H1 (cell line): ENCODE results near the gene MSI2. TPM values are rescaled to one million over a fixed set of nuclear protein-coding genes. Genes with fewer than 3 reads are reported as not detected.
A peak's percentile ranks its signal among the peaks of the same experiment; 100 is the strongest.

ENCODE experiments used
- CTCF ChIA-PET: fragments of 300-600 bp; sonication (Branson Sonifier 250); formaldehyde crosslinking; loops from one replicate; lab custom pipeline; 2021; ENCODE audit not compliant: partially characterized antibody; lab: Charles Lee
- POLR2A ChIA-PET: fragments of 300-600 bp; sonication (Branson Sonifier 250); formaldehyde crosslinking; loops from one replicate; lab custom pipeline; 2021; ENCODE audit warnings: inconsistent platforms; ENCODE audit not compliant: partially characterized antibody; lab: Charles Lee
- DNase-seq, 2 experiments: peaks; one replicate each; pipeline versions ENCODE4 v3.0.0 to v3.0.0-alpha.2; 2010 to 2022; ENCODE audit warnings: low spot score in 2 of 2, low read depth in 1 of 2, mixed read lengths in 1 of 2
- FAIRE-seq: peaks from 2 replicates; lab custom pipeline; 2011; peaks lifted over from hg19 to GRCh38; lab: Jason Lieb, UNC
- H2AFZ ChIP-seq: 2 replicates; pipeline ENCODE4 v1.8.1; 2012; ENCODE audit warnings: low read length, inconsistent platforms
- H2AK5ac ChIP-seq: 2 replicates; pipeline ENCODE4 v1.6.1; 2013; ENCODE audit warnings: low read depth, low read length
- H2BK120ac ChIP-seq: replicated peaks from 2 replicates; pipeline ENCODE3; 2013; ENCODE audit warnings: low read depth, low read length, inconsistent platforms
- H2BK12ac ChIP-seq: 2 replicates; pipeline ENCODE4 v1.6.1; 2013; ENCODE audit warnings: low read depth, low read length
- H2BK15ac ChIP-seq: 2 replicates; pipeline ENCODE4 v1.6.1; 2013; ENCODE audit warnings: low read length
- H2BK20ac ChIP-seq: 2 replicates; pipeline ENCODE4 v1.6.1; 2013; ENCODE audit warnings: low read length
- H2BK5ac ChIP-seq: 2 replicates; pipeline ENCODE4 v1.6.1; 2013; ENCODE audit warnings: low read depth, low read length
- H3K14ac ChIP-seq: 2 replicates; pipeline ENCODE4 v1.6.1; 2013; ENCODE audit warnings: inconsistent platforms; ENCODE audit not compliant: insufficient read length
- H3K18ac ChIP-seq: 2 replicates; pipeline ENCODE4 v1.6.1; 2013; ENCODE audit warnings: low read length; ENCODE audit errors: extremely low read depth
- H3K23ac ChIP-seq: 2 replicates; pipeline ENCODE4 v1.6.1; 2013; ENCODE audit warnings: inconsistent platforms; ENCODE audit not compliant: insufficient read length
- H3K23me2 ChIP-seq: 2 replicates; pipeline ENCODE4 v1.6.1; 2013; ENCODE audit warnings: low read depth, low read length
- H3K27ac ChIP-seq: 2 replicates; pipeline ENCODE4 v1.6.1; 2011; ENCODE audit warnings: low read depth, low read length, inconsistent platforms
- H3K27me3 ChIP-seq, 4 experiments: replicated peaks in 1 of 4; 1 replicate in 1 of 4; 2 replicates in 3 of 4; pipeline versions ENCODE4 v1.6.1 to v1.8.1; 2011 to 2013; ENCODE audit warnings: low read length in 3 of 4, mild to moderate bottlenecking in 3 of 4, inconsistent platforms in 2 of 4, mixed read lengths in 2 of 4, moderate library complexity in 1 of 4; ENCODE audit not compliant: control insufficient read depth in 3 of 4, insufficient read depth in 3 of 4; ENCODE audit errors: extremely low read depth in 1 of 4
- H3K36me3 ChIP-seq, 4 experiments: 2 replicates each; pipeline versions ENCODE4 v1.6.1 to v1.8.1; 2011 to 2013; ENCODE audit warnings: mild to moderate bottlenecking in 4 of 4, low read length in 3 of 4, moderate library complexity in 2 of 4, control low read depth in 1 of 4, inconsistent platforms in 1 of 4; ENCODE audit not compliant: insufficient read depth in 4 of 4, control insufficient read depth in 2 of 4
- H3K4ac ChIP-seq: replicated peaks from 2 replicates; pipeline ENCODE3; 2013; ENCODE audit warnings: low read length, low read depth, mixed read lengths, inconsistent platforms; ENCODE audit not compliant: insufficient read length
- H3K4me1 ChIP-seq, 4 experiments: replicated peaks in 1 of 4; 1 replicate in 1 of 4; 2 replicates in 3 of 4; pipeline versions ENCODE4 v1.6.1 to v1.8.1; 2011 to 2013; ENCODE audit warnings: low read length in 3 of 4, inconsistent platforms in 2 of 4, mixed read lengths in 1 of 4; ENCODE audit not compliant: insufficient read depth in 4 of 4, control insufficient read depth in 3 of 4
- H3K4me2 ChIP-seq, 2 experiments: 2 replicates each; pipeline versions ENCODE4 v1.6.1 to v1.8.1; 2011 to 2013; ENCODE audit warnings: low read depth in 2 of 2, low read length in 2 of 2, control low read depth in 1 of 2, inconsistent platforms in 1 of 2, mild to moderate bottlenecking in 1 of 2; ENCODE audit not compliant: insufficient read depth in 1 of 2
- H3K4me3 ChIP-seq, 4 experiments: fragments of 200-600, 300-600 bp in 1 of 4; sonication (generic), shearing (Covaris generic), sonication (Bioruptor Twin) in 1 of 4; 2 replicates each; pipeline versions ENCODE4 v1.5.1 to v1.8.1; 2011 to 2016; ENCODE audit warnings: low read length in 4 of 4, low read depth in 3 of 4, control low read depth in 2 of 4, inconsistent platforms in 2 of 4, mild to moderate bottlenecking in 2 of 4, mixed read lengths in 1 of 4, moderate library complexity in 1 of 4; ENCODE audit not compliant: insufficient read depth in 2 of 4; ENCODE audit errors: extremely low read depth in 1 of 4
- H3K56ac ChIP-seq: replicated peaks from 2 replicates; pipeline ENCODE3; 2013; ENCODE audit warnings: low read depth, mild to moderate bottlenecking, mixed read lengths, low read length, inconsistent platforms; ENCODE audit not compliant: insufficient read length
- H3K79me1 ChIP-seq: 2 replicates; pipeline ENCODE4 v1.6.1; 2013; ENCODE audit warnings: low read depth, low read length, control low read depth
- H3K79me2 ChIP-seq, 2 experiments: 2 replicates each; pipeline versions ENCODE4 v1.6.1 to v1.8.1; 2012 to 2013; ENCODE audit warnings: low read length in 2 of 2, mild to moderate bottlenecking in 2 of 2, inconsistent platforms in 1 of 2; ENCODE audit not compliant: insufficient read depth in 2 of 2, control insufficient read depth in 1 of 2
- H3K9ac ChIP-seq, 4 experiments: replicated peaks in 1 of 4; 1 replicate in 1 of 4; 2 replicates in 3 of 4; pipeline versions ENCODE4 v1.6.1 to v1.8.1; 2011 to 2013; ENCODE audit warnings: low read depth in 3 of 4, low read length in 3 of 4, control low read depth in 2 of 4, mild to moderate bottlenecking in 2 of 4, moderate library complexity in 2 of 4, inconsistent platforms in 1 of 4; ENCODE audit errors: extremely low read depth in 1 of 4
- H3K9me3 ChIP-seq, 2 experiments: 2 replicates each; pipeline versions ENCODE4 v1.6.1 to v1.8.1; 2012 to 2013; ENCODE audit warnings: mild to moderate bottlenecking in 2 of 2, moderate library complexity in 2 of 2, control low read depth in 1 of 2, inconsistent platforms in 1 of 2, low read depth in 1 of 2, low read length in 1 of 2, mixed read lengths in 1 of 2; ENCODE audit not compliant: insufficient read depth in 2 of 2
- H4K20me1 ChIP-seq, 2 experiments: replicated peaks in 1 of 2; 2 replicates each; pipeline versions ENCODE3 to v1.8.1; 2011 to 2013; ENCODE audit warnings: inconsistent platforms in 2 of 2, low read length in 2 of 2, mild to moderate bottlenecking in 1 of 2; ENCODE audit not compliant: insufficient read depth in 2 of 2, control insufficient read depth in 1 of 2
- H4K5ac ChIP-seq: 2 replicates; pipeline ENCODE4 v1.6.1; 2013; ENCODE audit warnings: low read length, low read depth, mixed read lengths, inconsistent platforms; ENCODE audit not compliant: insufficient read length
- H4K8ac ChIP-seq: 2 replicates; pipeline ENCODE4 v1.8.0; 2013; ENCODE audit warnings: mild to moderate bottlenecking, moderate library complexity, low read length, inconsistent platforms; ENCODE audit not compliant: insufficient read depth; ENCODE audit errors: extremely low read depth
- H4K91ac ChIP-seq: replicated peaks from 2 replicates; pipeline ENCODE3; 2013; ENCODE audit warnings: low read length, mixed read lengths, inconsistent platforms; ENCODE audit not compliant: insufficient read length
- CTBP2 ChIP-seq: IDR thresholded peaks from 2 replicates; pipeline ENCODE4 v1.7.0; 2011; ENCODE audit warnings: borderline replicate concordance, mild to moderate bottlenecking, moderate library complexity, mixed read lengths, low read length; ENCODE audit not compliant: insufficient read depth, insufficient read length
- EP300 ChIP-seq, 2 experiments: IDR thresholded peaks; 1 replicate in 1 of 2; 2 replicates in 1 of 2; pipeline ENCODE4 v1.6.1; 2011 to 2012; ENCODE audit warnings: low read depth in 2 of 2, low read length in 2 of 2, mild to moderate bottlenecking in 2 of 2, borderline replicate concordance in 1 of 2, inconsistent platforms in 1 of 2, moderate library complexity in 1 of 2
- FOSL1 ChIP-seq: IDR thresholded peaks from 2 replicates; pipeline ENCODE4 v1.6.1; 2011; ENCODE audit warnings: mild to moderate bottlenecking, low read depth, low read length, moderate library complexity; ENCODE audit not compliant: insufficient read depth
- PHF8 ChIP-seq: fragments of 200-600 bp; sonication (generic); conservative IDR thresholded peaks from 2 replicates; pipeline ENCODE4 v1.7.1; 2012; ENCODE audit warnings: low read depth, mild to moderate bottlenecking, inconsistent platforms, low read length, moderate library complexity
- POLR2AphosphoS5 ChIP-seq: IDR thresholded peaks from 2 replicates; pipeline ENCODE4 v1.6.1; 2011; ENCODE audit warnings: low read depth, low read length
- RAD21 ChIP-seq, 2 experiments: IDR thresholded peaks in 1 of 2; conservative IDR thresholded peaks in 1 of 2; 2 replicates each; pipeline ENCODE4 v1.6.1; 2011; ENCODE audit warnings: low read depth in 2 of 2, low read length in 2 of 2, improper control_type of control experiment in 1 of 2, inconsistent platforms in 1 of 2, mild to moderate bottlenecking in 1 of 2, moderate library complexity in 1 of 2
- RFX5 ChIP-seq: IDR thresholded peaks from 2 replicates; pipeline ENCODE4 v1.6.1; 2011; ENCODE audit warnings: low read depth, low read length, improper control_type of control experiment, borderline replicate concordance
- SIN3A ChIP-seq, 2 experiments: IDR thresholded peaks in 1 of 2; conservative IDR thresholded peaks in 1 of 2; 2 replicates each; pipeline ENCODE4 v1.6.1; 2011 to 2012; ENCODE audit warnings: low read length in 2 of 2, improper control_type of control experiment in 1 of 2, low read depth in 1 of 2, mild to moderate bottlenecking in 1 of 2
- TAF1 ChIP-seq: IDR thresholded peaks from 2 replicates; pipeline ENCODE4 v1.6.1; 2011; ENCODE audit warnings: mild to moderate bottlenecking, low read depth, low read length
- TBP ChIP-seq: IDR thresholded peaks from 2 replicates; pipeline ENCODE4 v1.6.1; 2011; ENCODE audit warnings: low read depth, low read length, improper control_type of control experiment
- TEAD4 ChIP-seq: IDR thresholded peaks from 2 replicates; pipeline ENCODE4 v1.6.1; 2012; ENCODE audit warnings: low read depth, low read length, inconsistent platforms, mixed read lengths
- WGBS, 2 experiments: shearing (Covaris generic) in 1 of 2; methylation state at CpG; one replicate each; pipeline versions ENCODE4 v1.1.6 to v1.1.7; 2013 to 2015; ENCODE audit warnings: low lambda C conversion rate in 2 of 2, mixed read lengths in 2 of 2, inconsistent platforms in 1 of 2, low coverage in 1 of 2, missing lambda C conversion rate in 1 of 2; ENCODE audit not compliant: insufficient replicate concordance in 2 of 2, insufficient coverage in 1 of 2, insufficient read length in 1 of 2; ENCODE audit errors: extremely low coverage in 1 of 2, missing lambda C conversion rate in 1 of 2; 5-methylcytosine and 5-hydroxymethylcytosine counted together
- polyA plus RNA-seq, 7 experiments: library from polyadenylated mRNA; depleted of rRNA in 3 of 7; stranded (reverse) in 5 of 7; unstranded in 2 of 7; fragments of >200 nt in 5 of 7; fragments of 200-250 nt in 2 of 7; gene quantifications; 1 replicate in 5 of 7; 2 replicates in 1 of 7; 4 replicates in 1 of 7; pipeline versions ENCODE4 v1.2.1 to v1.2.3, GENCODE V29; 2011 to 2013; ENCODE audit warnings: missing spikeins in 2 of 7, mixed read lengths in 2 of 7
- total RNA-seq: library from RNA; stranded (reverse); fragmentation: NEBNext Ultra II Directional; extraction: Animal tissue kit (Norgen Biotek cat#: 25700); gene quantifications from 2 replicates; pipeline ENCODE4 v1.2.1, GENCODE V29; 2021
- TF ChIP-seq, protein P1 (sequence below): IDR thresholded peaks from 2 replicates; pipeline ENCODE4 v1.6.1; 2012; ENCODE audit warnings: inconsistent platforms

Gene MSI2
- total and polyA plus RNA-seq, 2 of the 8 experiments (the other 6 are each of a cell fraction or from before 2014, with no cell fraction given), result 36.7 to 80.6 TPM

DNA sequence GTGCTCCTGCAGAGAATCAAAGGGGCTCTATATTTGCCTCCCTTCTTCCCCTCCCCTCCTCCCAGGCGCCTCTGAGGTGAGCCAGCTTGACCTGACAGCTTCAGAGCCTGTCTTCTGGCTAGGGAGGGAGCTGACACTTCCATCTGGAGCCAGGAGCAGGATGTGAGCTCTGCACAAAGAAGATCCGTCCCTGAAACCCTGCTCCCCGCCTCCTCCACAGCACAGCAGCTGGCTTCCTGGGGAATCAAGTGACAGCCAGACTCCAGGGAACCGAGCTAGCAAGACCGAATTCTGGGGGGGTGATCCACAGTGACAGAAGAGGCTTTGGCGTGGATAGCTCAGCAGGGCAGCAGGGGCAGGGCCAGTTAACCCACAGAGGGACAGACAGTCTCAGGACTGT, 451.6 kb downstream of the MSI2 start:
- Histone ChIP-seq H3K4me1 (peaks cover 0 to 11% (median 6%) of the 10 kb centered on the region in 4 experiments; a peak in 6 of 7 replicates), H3K4me3 (peak overlapping the region in 2 of 4 experiments; percentile 9 to 36; a peak in 2 of 8 replicates), H3K4ac (no peak overlapping the region), H2AK5ac (no peak overlapping the region), H3K4me2 (peak overlapping the region; percentile 59 to 82), H2BK12ac (no peak overlapping the region), H2BK5ac (peak overlapping the region; percentile 31; the same call in 1 of the 2 replicates), H3K23ac (no peak overlapping the region), H3K9me3 (no peaks in the 10 kb centered on the region), H4K5ac (no peak overlapping the region), H3K27ac (no peak overlapping the region), H4K91ac (no peak overlapping the region), H3K9ac (no peak overlapping the region), H4K20me1 (no peaks in the 10 kb centered on the region), H4K8ac (no peak overlapping the region; the same call in 1 of the 2 replicates), H3K14ac (no peak overlapping the region), H3K56ac (no peak overlapping the region), H3K18ac (no peak overlapping the region), H2BK20ac (no peak overlapping the region), H2AFZ (peak overlapping the region; percentile 70), H3K23me2 (no peaks in the 10 kb centered on the region), H3K27me3 (no peaks in the 10 kb centered on the region; a peak in 2 of 7 replicates), H3K79me1 (no peaks in the 10 kb centered on the region), H3K36me3 (no peaks in the 10 kb centered on the region), H2BK120ac (no peak overlapping the region), H2BK15ac (peak overlapping the region; percentile 61; the same call in 1 of the 2 replicates), H3K79me2 (no peaks in the 10 kb centered on the region)
- WGBS, 2 experiments, result 28% methylated on average over 5 of the region's 6 CpGs; no CpG with 5 or more reads in 1 of the 2 experiments
- ChIA-PET POLR2A (no interaction called here), CTCF (interaction anchor here (0.5 to 2.2 kb wide), 15 partner anchors 8 to 465 kb away, joined by 3 to 10 read pairs (median 4); no protein-coding TSS in a partner anchor)
- DNase-seq (peak in 1 of 2 experiments; percentile 60), FAIRE-seq (no peak)
- no peak for TF ChIP-seq RAD21 (IDR thresholded peaks at IDR 0.05 in 1 of 2, conservative IDR thresholded peaks at IDR 0.05 in 1 of 2; ENCODE audit: low read depth in 2 of 2, low read length in 2 of 2)
- TF ChIP-seq PHF8, result no peak
- TF ChIP-seq SIN3A (conservative IDR thresholded peaks at IDR 0.05 in 1 of 2, IDR thresholded peaks at IDR 0.05 in 1 of 2; ENCODE audit: low read depth in 1 of 2, low read length in 2 of 2), result peak; percentile 67 to 76; a peak in 2 of 4 replicates
- TF ChIP-seq TEAD4, result no peak
- TF ChIP-seq TBP, result no peak
- TF ChIP-seq FOSL1, result no peak
- TF ChIP-seq TAF1, result no peak
- TF ChIP-seq EP300 (IDR thresholded peaks at IDR 0.05; ENCODE audit: borderline replicate concordance in 1 of 2, low read depth in 2 of 2, low read length in 2 of 2), result no peak
- no peak for TF ChIP-seq POLR2AphosphoS5
- no peak for TF ChIP-seq RFX5
- TF ChIP-seq, protein P1, sequence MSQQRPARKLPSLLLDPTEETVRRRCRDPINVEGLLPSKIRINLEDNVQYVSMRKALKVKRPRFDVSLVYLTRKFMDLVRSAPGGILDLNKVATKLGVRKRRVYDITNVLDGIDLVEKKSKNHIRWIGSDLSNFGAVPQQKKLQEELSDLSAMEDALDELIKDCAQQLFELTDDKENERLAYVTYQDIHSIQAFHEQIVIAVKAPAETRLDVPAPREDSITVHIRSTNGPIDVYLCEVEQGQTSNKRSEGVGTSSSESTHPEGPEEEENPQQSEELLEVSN, result no peak
- TF ChIP-seq CTBP2, result peak; percentile 90
